Fibroblast of skin of scalp (primary cell): Measurements from ENCODE around the gene LITAF.
"Not testable (repeated sequence)": the region's sequence is repeated elsewhere in the genome, so short reads cannot be mapped to it uniquely, and the experiment has no call there.

ENCODE experiments used
- DNase-seq: peaks from one replicate; pipeline ENCODE4 v3.0.0-alpha.2; 2013

Gene LITAF

GRCh38 chr16:11597235-11598095 is 10.7 kb upstream of the LITAF start:
- peak; percentile 57 for DNase-seq

GRCh38 chr16:11596572-11597226 is 10.0 kb upstream of the LITAF start:
- DNase-seq, result no peak

GRCh38 chr16:11593581-11593980 is 6.9 kb upstream of the LITAF start:
- no peak for DNase-seq

GRCh38 chr16:11593076-11593475 is 6.4 kb upstream of the LITAF start:
- DNase-seq, result not testable (repeated sequence)

GRCh38 chr16:11591630-11592029 is 4.9 kb upstream of the LITAF start:
- DNase-seq, result not testable (repeated sequence)

GRCh38 chr16:11589198-11589550 is 2.5 kb upstream of the LITAF start:
- DNase-seq, result no peak

GRCh38 chr16:11588321-11589197 is 1.8 kb upstream of the LITAF start:
- DNase-seq, result no peak

- DNase-seq, result no peak
These were observed 1.0 kb upstream of the LITAF start for GRCh38 chr16:11587643-11588247.

GRCh38 chr16:11586378-11586855 is 302 bp downstream of the LITAF start:
- DNase-seq, result no peak

GRCh38 chr16:11585460-11586377 is 1.0 kb downstream of the LITAF start:
- no peak for DNase-seq

- DNase-seq, result no peak
These were observed 2.7 kb downstream of the LITAF start for GRCh38 chr16:11583889-11584565.

GRCh38 chr16:11583166-11583565 is 3.6 kb downstream of the LITAF start:
- DNase-seq, result no peak

GRCh38 chr16:11582157-11582814 is 4.4 kb downstream of the LITAF start:
- DNase-seq, result no peak

- no peak for DNase-seq
These were observed 5.0 kb downstream of the LITAF start for GRCh38 chr16:11581678-11582077.

- DNase-seq, result no peak
These were observed 6.2 kb downstream of the LITAF start for GRCh38 chr16:11580451-11581086.

- not testable (repeated sequence) for DNase-seq
These were observed 9.4 kb downstream of the LITAF start for GRCh38 chr16:11577290-11577660.

- no peak for DNase-seq
These were observed 10.1 kb downstream of the LITAF start for GRCh38 chr16:11576427-11577289.

- no peak for DNase-seq
These were observed 11.5 kb downstream of the LITAF start for GRCh38 chr16:11575223-11575589.
